Measurements from ENCODE around the gene MYO3B.

- TF ChIP-seq CTCF (conservative IDR thresholded peaks at IDR 0.05) (no peak), ZFX (IDR thresholded peaks at IDR 0.05) (no peak)
Observed at GRCh38 chr2:170466632-170467031, 288.7 kb downstream of the MYO3B start.
